ENCODE data around the gene CBR1.

The CBR1 gene

DNA sequence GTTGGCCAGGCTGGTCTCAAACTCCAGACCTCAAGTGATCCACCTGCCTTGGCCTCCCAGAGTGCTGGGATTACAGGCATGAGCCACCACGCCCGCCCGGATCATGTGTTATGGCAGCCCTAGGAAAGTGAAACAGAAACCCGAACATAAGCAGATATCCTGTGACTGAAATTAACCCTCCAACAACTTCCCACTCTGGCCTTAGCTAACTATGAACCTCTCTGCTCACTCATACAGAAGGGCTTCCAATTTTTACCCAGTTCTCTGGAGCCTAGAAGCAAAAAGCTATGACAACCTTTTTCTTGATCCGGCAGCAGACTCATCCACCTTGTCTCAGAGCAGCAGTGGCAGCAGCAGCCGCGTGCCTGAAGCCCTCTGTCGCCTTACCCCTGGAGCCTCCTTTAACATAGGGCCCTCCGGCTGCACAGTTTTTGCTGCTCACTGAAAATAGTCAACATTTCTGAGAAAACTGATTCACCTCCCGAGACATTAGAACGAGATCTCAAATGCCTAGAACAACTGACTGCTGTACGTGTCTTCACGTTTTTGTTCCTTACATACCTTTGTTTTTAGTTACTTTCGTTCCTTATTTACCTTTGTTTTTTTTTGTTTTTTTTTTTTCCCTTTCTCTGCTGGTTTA, 9.3 kb downstream of the CBR1 start:
- Histone ChIP-seq H3K4me3 (no peak overlapping the region), H3K9ac (ENCODE audit: insufficient read length) (no peak overlapping the region), H3K36me3 (ENCODE audit: insufficient read depth, low read length) (no peaks in the 10 kb centered on the region), H3K9me3 (ENCODE audit: low read depth, low read length) (no peaks in the 10 kb centered on the region), H3K27ac (no peak overlapping the region)
- TF ChIP-seq POLR2AphosphoS5 (IDR thresholded peaks at IDR 0.05; ENCODE audit: borderline replicate concordance, low read depth, low read length) = no peak
- TF ChIP-seq EZH2 (IDR thresholded peaks at IDR 0.05) = no peak
- no peak for TF ChIP-seq FOXP2 (optimal IDR thresholded peaks at IDR 0.05; ENCODE audit: control extremely low read depth, extremely low read length, insufficient read depth)
- DNase-seq (ENCODE audit: low read depth, low spot score) = no peak

GRCh38 chr21:36079671-36080070, 9.8 kb downstream of the CBR1 start:
- H3K4me3 ChIP-seq = no peak overlapping the region
- no peak overlapping the region for H3K27ac ChIP-seq
- DNase-seq (ENCODE audit: low read depth, low spot score) = no peak
- H3K9ac ChIP-seq (ENCODE audit: insufficient read length) = no peak overlapping the region
- no peaks in the 10 kb centered on the region for H3K9me3 ChIP-seq (ENCODE audit: low read depth, low read length)
- no peak for TF ChIP-seq FOXP2 (optimal IDR thresholded peaks at IDR 0.05; ENCODE audit: control extremely low read depth, extremely low read length, insufficient read depth)
- TF ChIP-seq POLR2AphosphoS5 (IDR thresholded peaks at IDR 0.05; ENCODE audit: borderline replicate concordance, low read depth, low read length) = no peak
- no peak for TF ChIP-seq EZH2 (IDR thresholded peaks at IDR 0.05)
- H3K36me3 ChIP-seq (ENCODE audit: insufficient read depth, low read length) = no peaks in the 10 kb centered on the region

DNA sequence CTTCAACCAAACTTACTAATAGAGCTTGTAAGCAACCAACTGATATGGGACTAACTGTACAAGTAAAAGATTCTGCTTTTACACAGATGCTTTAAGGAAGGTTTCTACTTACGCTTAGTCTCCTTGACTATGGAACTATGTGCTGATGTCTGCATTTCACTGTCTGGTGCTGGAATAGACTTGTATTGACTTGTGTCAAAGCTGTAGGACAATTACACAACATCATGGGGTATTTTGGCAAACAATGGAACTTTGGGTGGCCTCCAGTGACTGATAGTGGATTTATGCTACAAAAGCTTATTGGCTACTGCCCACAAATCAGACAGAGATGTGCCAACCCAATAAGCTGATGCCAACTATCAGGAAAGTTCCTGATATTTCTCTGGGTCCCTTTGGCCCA, 10.6 kb downstream of the CBR1 start:
- Histone ChIP-seq H3K27ac (no peak overlapping the region), H3K36me3 (ENCODE audit: insufficient read depth, low read length) (no peaks in the 10 kb centered on the region), H3K9ac (ENCODE audit: insufficient read length) (no peak overlapping the region), H3K9me3 (ENCODE audit: low read depth, low read length) (no peaks in the 10 kb centered on the region), H3K4me3 (no peak overlapping the region)
- no peak for DNase-seq (ENCODE audit: low read depth, low spot score)
- TF ChIP-seq EZH2 (IDR thresholded peaks at IDR 0.05) = no peak
- no peak for TF ChIP-seq POLR2AphosphoS5 (IDR thresholded peaks at IDR 0.05; ENCODE audit: borderline replicate concordance, low read depth, low read length)
- no peak for TF ChIP-seq FOXP2 (optimal IDR thresholded peaks at IDR 0.05; ENCODE audit: control extremely low read depth, extremely low read length, insufficient read depth)

DNA sequence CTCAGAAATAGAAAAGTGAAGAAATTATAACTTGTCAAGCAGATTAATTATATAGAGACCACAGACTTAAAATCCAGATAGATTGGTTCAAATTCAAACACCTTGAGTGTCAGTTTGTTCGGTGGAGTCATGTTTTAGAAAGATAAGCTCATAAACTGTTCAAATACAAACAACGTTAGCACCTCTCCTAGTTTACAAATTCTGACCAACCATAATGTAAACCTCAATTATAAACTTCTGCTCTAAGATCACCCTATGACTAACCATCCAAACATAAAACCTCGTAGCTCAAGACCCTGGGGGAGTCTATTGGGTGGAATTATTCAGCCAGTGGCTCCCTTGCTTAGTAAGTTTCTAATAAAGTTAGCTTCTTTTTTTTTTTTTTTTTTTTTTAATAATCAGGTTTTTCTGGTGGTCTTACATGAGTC, 12.4 kb downstream of the CBR1 start:
- DNase-seq (ENCODE audit: low read depth, low spot score) = no peak
- Histone ChIP-seq H3K4me3 (no peak overlapping the region), H3K27ac (no peak overlapping the region), H3K9ac (ENCODE audit: insufficient read length) (no peak overlapping the region), H3K9me3 (ENCODE audit: low read depth, low read length) (no peaks in the 10 kb centered on the region), H3K36me3 (ENCODE audit: insufficient read depth, low read length) (no peaks in the 10 kb centered on the region)
- TF ChIP-seq FOXP2 (optimal IDR thresholded peaks at IDR 0.05; ENCODE audit: control extremely low read depth, extremely low read length, insufficient read depth) (no peak), POLR2AphosphoS5 (IDR thresholded peaks at IDR 0.05; ENCODE audit: borderline replicate concordance, low read depth, low read length) (no peak), EZH2 (IDR thresholded peaks at IDR 0.05) (no peak)

DNA sequence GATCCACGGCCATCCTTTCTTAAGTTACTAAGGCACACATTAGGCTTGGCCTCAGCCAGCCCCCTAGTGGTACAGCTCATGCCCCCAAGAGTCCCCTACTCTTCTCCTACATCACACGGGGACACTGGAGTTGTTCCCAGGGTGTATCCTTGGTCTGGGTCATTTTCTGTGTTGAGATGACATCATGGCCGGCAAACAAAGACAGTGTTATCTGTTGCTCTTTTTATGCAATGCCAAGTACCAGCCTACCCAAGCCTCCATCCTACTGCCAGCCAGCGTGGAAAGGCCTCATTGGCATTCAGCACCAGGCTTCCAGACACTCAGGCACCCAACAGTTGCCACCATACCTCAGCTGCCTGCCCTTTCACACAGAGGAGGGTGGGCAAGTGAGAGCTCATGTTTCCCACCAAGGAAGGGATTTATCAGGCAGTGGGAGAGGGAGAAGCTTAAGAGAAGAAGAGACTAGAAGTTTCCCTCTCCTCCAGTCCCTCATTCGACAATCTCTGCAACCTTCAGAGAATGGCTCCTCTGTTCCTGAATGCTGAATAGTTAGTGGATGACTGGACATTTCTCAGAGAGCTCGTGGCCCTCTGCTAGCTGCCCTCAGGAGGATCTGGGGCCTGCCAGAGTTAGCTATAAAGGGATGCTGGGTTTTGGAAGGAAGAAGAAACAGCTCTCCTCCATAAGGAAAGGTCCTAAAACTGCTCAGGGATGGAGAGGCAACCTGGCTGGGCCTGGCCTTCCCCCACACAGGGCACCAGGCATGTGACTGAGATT, 17.7 kb downstream of the CBR1 start:
- TF ChIP-seq FOXP2 (optimal IDR thresholded peaks at IDR 0.05; ENCODE audit: control extremely low read depth, extremely low read length, insufficient read depth) (no peak), POLR2AphosphoS5 (IDR thresholded peaks at IDR 0.05; ENCODE audit: borderline replicate concordance, low read depth, low read length) (no peak), EZH2 (IDR thresholded peaks at IDR 0.05) (no peak)
- no peak for DNase-seq (ENCODE audit: low read depth, low spot score)
- no peak overlapping the region for H3K27ac ChIP-seq
- no peaks in the 10 kb centered on the region for H3K9me3 ChIP-seq (ENCODE audit: low read depth, low read length)
- H3K36me3 ChIP-seq (ENCODE audit: insufficient read depth, low read length) = no peaks in the 10 kb centered on the region
- H3K9ac ChIP-seq (ENCODE audit: insufficient read length) = no peak overlapping the region
- no peak overlapping the region for H3K4me3 ChIP-seq

DNA sequence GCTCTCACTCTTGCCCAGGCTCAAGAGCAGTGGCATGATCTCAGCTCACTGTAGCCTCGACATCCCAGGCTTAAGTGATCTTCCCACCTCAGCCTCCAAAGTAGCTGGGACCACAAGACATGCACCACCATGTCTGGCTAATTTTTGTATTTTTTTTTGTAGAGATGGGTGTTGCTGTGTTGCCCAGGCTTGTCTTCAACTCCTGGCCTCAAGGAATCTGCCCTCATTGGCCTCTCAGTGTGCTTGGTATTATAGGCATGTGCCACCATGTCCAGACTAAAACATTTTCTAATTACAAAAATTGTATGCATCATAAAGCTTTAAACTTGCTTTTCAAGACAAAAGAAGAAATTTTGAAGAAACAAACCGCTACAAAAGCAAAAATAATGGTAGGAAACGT, 20.1 kb downstream of the CBR1 start:
- no peaks in the 10 kb centered on the region for H3K9me3 ChIP-seq (ENCODE audit: low read depth, low read length)
- no peak for TF ChIP-seq POLR2AphosphoS5 (IDR thresholded peaks at IDR 0.05; ENCODE audit: borderline replicate concordance, low read depth, low read length)
- no peak for TF ChIP-seq FOXP2 (optimal IDR thresholded peaks at IDR 0.05; ENCODE audit: control extremely low read depth, extremely low read length, insufficient read depth)
- no peak for TF ChIP-seq EZH2 (IDR thresholded peaks at IDR 0.05)
- no peak overlapping the region for H3K27ac ChIP-seq
- H3K4me3 ChIP-seq = no peak overlapping the region
- H3K9ac ChIP-seq (ENCODE audit: insufficient read length) = no peak overlapping the region
- no peaks in the 10 kb centered on the region for H3K36me3 ChIP-seq (ENCODE audit: insufficient read depth, low read length)
- DNase-seq (ENCODE audit: low read depth, low spot score) = no peak

- TF ChIP-seq POLR2AphosphoS5 (IDR thresholded peaks at IDR 0.05; ENCODE audit: borderline replicate concordance, low read depth, low read length) (no peak), EZH2 (IDR thresholded peaks at IDR 0.05) (no peak), FOXP2 (optimal IDR thresholded peaks at IDR 0.05; ENCODE audit: control extremely low read depth, extremely low read length, insufficient read depth) (no peak)
- no peak for DNase-seq (ENCODE audit: low read depth, low spot score)
Measured at GRCh38 chr21:36092681-36093080, 22.9 kb downstream of the CBR1 start.

DNA sequence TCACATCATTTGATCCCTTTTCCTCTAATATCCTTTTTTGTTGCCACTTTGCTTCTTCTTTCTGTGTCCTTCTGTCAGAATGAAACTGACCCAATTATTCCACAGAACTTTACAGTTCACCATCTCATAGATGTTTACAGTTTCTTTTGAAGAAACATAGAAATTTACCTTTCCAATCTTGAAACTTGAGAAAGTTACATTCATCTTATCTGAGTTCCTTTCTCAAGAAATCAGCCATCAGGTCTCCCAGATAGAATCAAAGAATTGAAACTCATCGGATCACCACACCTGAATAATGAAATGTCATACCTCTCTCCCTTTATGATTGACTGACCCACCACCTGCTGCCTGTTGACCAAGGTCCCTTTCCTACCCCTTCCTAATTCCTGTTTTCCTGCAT, 23.7 kb downstream of the CBR1 start:
- H3K36me3 ChIP-seq (ENCODE audit: insufficient read depth, low read length) = no peaks in the 10 kb centered on the region
- no peak for DNase-seq (ENCODE audit: low read depth, low spot score)
- no peak overlapping the region for H3K27ac ChIP-seq
- no peak for TF ChIP-seq POLR2AphosphoS5 (IDR thresholded peaks at IDR 0.05; ENCODE audit: borderline replicate concordance, low read depth, low read length)
- TF ChIP-seq EZH2 (IDR thresholded peaks at IDR 0.05) = no peak
- TF ChIP-seq FOXP2 (optimal IDR thresholded peaks at IDR 0.05; ENCODE audit: control extremely low read depth, extremely low read length, insufficient read depth) = no peak
- H3K4me3 ChIP-seq = no peak overlapping the region
- H3K9ac ChIP-seq (ENCODE audit: insufficient read length) = no peak overlapping the region
- H3K9me3 ChIP-seq (ENCODE audit: low read depth, low read length) = no peaks in the 10 kb centered on the region

More at GRCh38 chr21:36092681-36093080, 22.9 kb downstream of the CBR1 start:
- no peak overlapping the region for H3K4me3 ChIP-seq
- no peak overlapping the region for H3K9ac ChIP-seq (ENCODE audit: insufficient read length)
- no peak overlapping the region for H3K27ac ChIP-seq
- no peaks in the 10 kb centered on the region for H3K9me3 ChIP-seq (ENCODE audit: low read depth, low read length)
- H3K36me3 ChIP-seq (ENCODE audit: insufficient read depth, low read length) = no peaks in the 10 kb centered on the region
